ENCODE data around the gene ROR2.

- no peak for TF ChIP-seq TAF1 (IDR thresholded peaks at IDR 0.05; ENCODE audit: low read depth)
- no peak for TF ChIP-seq RAD21 (IDR thresholded peaks at IDR 0.05; ENCODE audit: low read depth)
- no peak for TF ChIP-seq EP300 (IDR thresholded peaks at IDR 0.05; ENCODE audit: borderline replicate concordance)
- TF ChIP-seq ZBTB7A (IDR thresholded peaks at IDR 0.05; ENCODE audit: low read depth), result no peak
- no peak for TF ChIP-seq MAX (IDR thresholded peaks at IDR 0.05)
- no peak for TF ChIP-seq USF1 (IDR thresholded peaks at IDR 0.05)
- no peak for TF ChIP-seq TCF12 (IDR thresholded peaks at IDR 0.05; ENCODE audit: low read depth)
- TF ChIP-seq CREB1 (IDR thresholded peaks at IDR 0.05; ENCODE audit: low read depth), result no peak
- no peak for TF ChIP-seq CEBPB (IDR thresholded peaks at IDR 0.05)
- TF ChIP-seq REST (IDR thresholded peaks at IDR 0.05; ENCODE audit: low read depth), result no peak
- TF ChIP-seq FOXM1 (IDR thresholded peaks at IDR 0.05; ENCODE audit: borderline replicate concordance, low read depth), result no peak
Measured at GRCh38 chr9:91814753-91815152, 135.3 kb downstream of the ROR2 start.

Measured in Ishikawa (cell line).